SK-N-SH (cell line): ENCODE data around the gene FMNL2. TPM values are rescaled to one million over a fixed set of nuclear protein-coding genes. Genes with fewer than 3 reads are reported as not detected.

Experiments used
- CTCF ChIA-PET: fragments of 300-600, 350-600 bp; formaldehyde crosslinking; extraction: SDS; loops from one replicate; lab custom pipeline; 2021; lab: Yijun Ruan, JAX
- POLR2A ChIA-PET: fragments of 350-600 bp; sonication (Branson Sonifier 250); formaldehyde crosslinking; extraction: SDS; loops from one replicate; lab custom pipeline; 2020; ENCODE audit warnings: antibody characterized with exemption, inconsistent platforms; lab: Yijun Ruan, JAX
- DNase-seq: peaks from one replicate; pipeline ENCODE4 v3.0.0; 2012
- H2AFZ ChIP-seq: fragments of 200-600 bp; sonication (generic); 2 replicates; pipeline ENCODE4 v1.8.1; 2016; ENCODE audit warnings: antibody characterized with exemption, mild to moderate bottlenecking, low read depth
- H3F3A ChIP-seq: fragments of 200-600 bp; sonication (generic); replicated peaks from 2 replicates; pipeline ENCODE3; 2016; ENCODE audit warnings: antibody characterized with exemption, mild to moderate bottlenecking; ENCODE audit not compliant: insufficient read depth
- H3K27ac ChIP-seq, 2 experiments: fragments of 200-500 bp in 1 of 2; fragments of 200-600 bp in 1 of 2; sonication (Bioruptor generic) in 1 of 2; sonication (generic), shearing (Covaris generic) in 1 of 2; 2 replicates each; pipeline versions ENCODE4 v1.5.1 to v1.6.1; 2014 to 2016; ENCODE audit warnings: low read depth in 2 of 2, inconsistent platforms in 1 of 2, low read length in 1 of 2, mild to moderate bottlenecking in 1 of 2, mixed read lengths in 1 of 2
- H3K27me3 ChIP-seq: fragments of 200-600 bp; sonication (generic), shearing (Covaris generic); 2 replicates; pipeline ENCODE4 v1.6.1; 2016; ENCODE audit warnings: mixed run types; ENCODE audit not compliant: insufficient read depth
- H3K36me3 ChIP-seq, 2 experiments: fragments of 200-500 bp in 1 of 2; fragments of 200-600 bp in 1 of 2; sonication (Bioruptor generic) in 1 of 2; sonication (generic) in 1 of 2; replicated peaks in 1 of 2; 2 replicates each; pipeline versions ENCODE3 to v1.5.1; 2014 to 2016; ENCODE audit warnings: low read length in 1 of 2, mild to moderate bottlenecking in 1 of 2; ENCODE audit not compliant: insufficient read depth in 2 of 2, control insufficient read depth in 1 of 2
- H3K4me1 ChIP-seq, 2 experiments: fragments of 200-500 bp in 1 of 2; fragments of 200-600 bp in 1 of 2; sonication (Bioruptor generic) in 1 of 2; sonication (generic), shearing (Covaris generic) in 1 of 2; 2 replicates each; pipeline versions ENCODE4 v1.5.1 to v1.6.1; 2014 to 2016; ENCODE audit warnings: low read depth in 1 of 2, low read length in 1 of 2, mixed run types in 1 of 2; ENCODE audit not compliant: insufficient read depth in 2 of 2, control insufficient read depth in 1 of 2
- H3K4me2 ChIP-seq: fragments of 200-600 bp; sonication (generic), shearing (Covaris generic); 2 replicates; pipeline ENCODE4 v1.6.1; 2017; ENCODE audit warnings: mixed run types
- H3K4me3 ChIP-seq, 2 experiments: fragments of 200-500 bp in 1 of 2; fragments of 200-600 bp in 1 of 2; sonication (Bioruptor generic) in 1 of 2; sonication (generic), shearing (Covaris generic) in 1 of 2; 2 replicates each; pipeline versions ENCODE4 v1.5.1 to v1.8.1; 2014 to 2016; ENCODE audit warnings: low read depth in 2 of 2, inconsistent platforms in 1 of 2, low read length in 1 of 2, mild to moderate bottlenecking in 1 of 2, mixed read lengths in 1 of 2, moderate library complexity in 1 of 2
- H3K79me2 ChIP-seq: fragments of 200-600 bp; sonication (generic); 2 replicates; pipeline ENCODE4 v1.8.1; 2017; ENCODE audit warnings: mild to moderate bottlenecking; ENCODE audit not compliant: insufficient read depth
- H3K9ac ChIP-seq: fragments of 200-600 bp; sonication (generic); 2 replicates; pipeline ENCODE4 v1.6.1; 2017; ENCODE audit warnings: mixed run types
- H3K9me2 ChIP-seq: fragments of 200-600 bp; sonication (generic); 2 replicates; pipeline ENCODE4 v1.6.1; 2017; ENCODE audit warnings: mixed run types
- H3K9me3 ChIP-seq: fragments of 200-600 bp; sonication (generic); 2 replicates; pipeline ENCODE4 v1.6.1; 2017; ENCODE audit warnings: mixed run types, mild to moderate bottlenecking, moderate library complexity
- H4K20me1 ChIP-seq: fragments of 200-600 bp; sonication (generic); 2 replicates; pipeline ENCODE4 v1.6.1; 2017; ENCODE audit warnings: mild to moderate bottlenecking, mixed run types; ENCODE audit not compliant: insufficient read depth
- EP300 ChIP-seq, 2 experiments: IDR thresholded peaks; 2 replicates each; pipeline versions ENCODE4 v1.4.0 to v1.6.1; 2012; ENCODE audit warnings: borderline replicate concordance in 1 of 2, low read depth in 1 of 2, low read length in 1 of 2
- EZH2phosphoT487 ChIP-seq: fragments of 200-600 bp; sonication (generic); IDR thresholded peaks from 2 replicates; pipeline ENCODE4 v1.6.1; 2017; ENCODE audit warnings: low read depth, mixed run types, mild to moderate bottlenecking, antibody characterized with exemption, moderate library complexity, borderline replicate concordance
- GATA2 ChIP-seq: sonication (generic); formaldehyde crosslinking; IDR thresholded peaks from 2 replicates; pipeline ENCODE4 v1.5.0; 2020; ENCODE audit warnings: mild to moderate bottlenecking, missing genetic modification reagents
- NRF1 ChIP-seq: IDR thresholded peaks from 2 replicates; pipeline ENCODE4 v1.6.1; 2012; ENCODE audit warnings: low read depth, mild to moderate bottlenecking, low read length
- PBX3 ChIP-seq: IDR thresholded peaks from 2 replicates; pipeline ENCODE4; 2012
- POLR2AphosphoS5 ChIP-seq: IDR thresholded peaks from 2 replicates; pipeline ENCODE4 v1.6.1; 2012; ENCODE audit warnings: low read depth, low read length
- RAD21 ChIP-seq: IDR thresholded peaks from 2 replicates; pipeline ENCODE4 v1.6.1; 2012; ENCODE audit warnings: mild to moderate bottlenecking, low read length
- RCOR1 ChIP-seq: fragments of 150-350 bp; IDR thresholded peaks from 2 replicates; pipeline ENCODE4 v1.6.1; 2017; ENCODE audit warnings: antibody characterized with exemption, low read length
- RFX5 ChIP-seq: IDR thresholded peaks from 2 replicates; pipeline ENCODE4 v1.6.1; 2012; ENCODE audit warnings: mild to moderate bottlenecking, improper control_type of control experiment, low read length
- SMC3 ChIP-seq: IDR thresholded peaks from 2 replicates; pipeline ENCODE4 v1.6.1; 2012; ENCODE audit warnings: low read depth, low read length, improper control_type of control experiment
- TCF12 ChIP-seq: IDR thresholded peaks from 2 replicates; pipeline ENCODE4 v1.4.0; 2012
- TEAD4 ChIP-seq: IDR thresholded peaks from 2 replicates; pipeline ENCODE4 v1.4.0; 2012; ENCODE audit warnings: mild to moderate bottlenecking, borderline replicate concordance; ENCODE audit not compliant: insufficient read depth
- YY1 ChIP-seq: IDR thresholded peaks from 2 replicates; pipeline ENCODE4 v1.4.0; 2012; ENCODE audit warnings: low read depth, mild to moderate bottlenecking
- WGBS: methylation state at CpG from one replicate; pipeline ENCODE4 v1.1.6; 2017; ENCODE audit warnings: low lambda C conversion rate; 5-methylcytosine and 5-hydroxymethylcytosine counted together
- polyA plus RNA-seq, 3 experiments: library from polyadenylated mRNA; depleted of rRNA; stranded (reverse); fragments of >200 nt; gene quantifications; 2 replicates each; pipeline ENCODE4 v1.2.3, GENCODE V29; 2012
- TF ChIP-seq, protein P1 (sequence below): IDR thresholded peaks from 2 replicates; pipeline ENCODE4 v1.4.0; 2012; ENCODE audit warnings: low read depth
- TF ChIP-seq, protein P2 (sequence below): fragments of 150-350 bp; IDR thresholded peaks from 2 replicates; pipeline ENCODE4 v1.6.1; 2017; ENCODE audit warnings: antibody characterized with exemption, low read length, low read depth, borderline replicate concordance

FMNL2 gene
- polyA plus RNA-seq, 1 of the 3 experiments (the other 2 are of a cell fraction): 14.5 TPM

DNA sequence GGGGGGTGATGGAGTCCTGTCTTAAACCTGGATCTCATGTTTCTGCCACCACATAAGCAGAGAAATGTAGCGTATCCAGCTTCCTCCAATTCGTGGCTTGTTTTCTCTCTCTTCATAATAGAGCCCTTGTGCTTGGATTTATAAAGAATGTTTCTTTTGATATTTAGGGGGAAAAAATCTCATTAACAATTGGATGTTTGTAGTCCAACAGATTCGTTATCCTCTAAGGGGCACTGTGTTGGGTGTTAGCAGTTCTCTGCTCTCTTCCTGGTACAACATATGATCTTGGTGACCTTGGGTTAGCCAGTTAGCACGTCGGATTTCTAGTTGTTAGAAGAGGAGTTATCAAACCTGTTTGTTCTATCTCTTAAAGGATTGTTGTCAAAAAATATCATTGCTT lies 127.8 kb downstream of the FMNL2 start:
- ChIA-PET POLR2A (no interaction called here), CTCF (interaction anchor here (1.3 kb wide), 1 partner anchor 19 kb away, joined by 3 read pairs; no protein-coding TSS in a partner anchor)
- DNase-seq: no peak
- Histone ChIP-seq H3K9me3 (no peaks in the 10 kb centered on the region), H3K36me3 (no peaks in the 10 kb centered on the region), H3K79me2 (no peaks in the 10 kb centered on the region), H3K4me1 (peaks cover 0 to 20% of the 10 kb centered on the region in 2 experiments; a peak in 2 of 4 replicates), H3K27ac (no peak overlapping the region), H4K20me1 (no peaks in the 10 kb centered on the region), H3K9me2 (no peaks in the 10 kb centered on the region), H3K27me3 (no peaks in the 10 kb centered on the region), H3K9ac (no peak overlapping the region), H2AFZ (no peak overlapping the region), H3F3A (no peaks in the 10 kb centered on the region), H3K4me2 (no peak overlapping the region), H3K4me3 (no peak overlapping the region)
- TF ChIP-seq SMC3 (no peak), POLR2AphosphoS5 (no peak), RCOR1 (no peak), GATA2 (no peak), EP300 (IDR thresholded peaks at IDR 0.05; ENCODE audit: borderline replicate concordance in 1 of 2, low read depth in 1 of 2, low read length in 1 of 2) (no peak), TCF12 (no peak), RAD21 (no peak), PBX3 (no peak), EZH2phosphoT487 (no peak), YY1 (no peak)
- TF ChIP-seq, protein P1, sequence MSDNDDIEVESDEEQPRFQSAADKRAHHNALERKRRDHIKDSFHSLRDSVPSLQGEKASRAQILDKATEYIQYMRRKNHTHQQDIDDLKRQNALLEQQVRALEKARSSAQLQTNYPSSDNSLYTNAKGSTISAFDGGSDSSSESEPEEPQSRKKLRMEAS: no peak
- TF ChIP-seq, protein P2, sequence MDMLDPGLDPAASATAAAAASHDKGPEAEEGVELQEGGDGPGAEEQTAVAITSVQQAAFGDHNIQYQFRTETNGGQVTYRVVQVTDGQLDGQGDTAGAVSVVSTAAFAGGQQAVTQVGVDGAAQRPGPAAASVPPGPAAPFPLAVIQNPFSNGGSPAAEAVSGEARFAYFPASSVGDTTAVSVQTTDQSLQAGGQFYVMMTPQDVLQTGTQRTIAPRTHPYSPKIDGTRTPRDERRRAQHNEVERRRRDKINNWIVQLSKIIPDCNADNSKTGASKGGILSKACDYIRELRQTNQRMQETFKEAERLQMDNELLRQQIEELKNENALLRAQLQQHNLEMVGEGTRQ: no peak
- WGBS: 95% methylated on average over 5 of the region's 5 CpGs

DNA sequence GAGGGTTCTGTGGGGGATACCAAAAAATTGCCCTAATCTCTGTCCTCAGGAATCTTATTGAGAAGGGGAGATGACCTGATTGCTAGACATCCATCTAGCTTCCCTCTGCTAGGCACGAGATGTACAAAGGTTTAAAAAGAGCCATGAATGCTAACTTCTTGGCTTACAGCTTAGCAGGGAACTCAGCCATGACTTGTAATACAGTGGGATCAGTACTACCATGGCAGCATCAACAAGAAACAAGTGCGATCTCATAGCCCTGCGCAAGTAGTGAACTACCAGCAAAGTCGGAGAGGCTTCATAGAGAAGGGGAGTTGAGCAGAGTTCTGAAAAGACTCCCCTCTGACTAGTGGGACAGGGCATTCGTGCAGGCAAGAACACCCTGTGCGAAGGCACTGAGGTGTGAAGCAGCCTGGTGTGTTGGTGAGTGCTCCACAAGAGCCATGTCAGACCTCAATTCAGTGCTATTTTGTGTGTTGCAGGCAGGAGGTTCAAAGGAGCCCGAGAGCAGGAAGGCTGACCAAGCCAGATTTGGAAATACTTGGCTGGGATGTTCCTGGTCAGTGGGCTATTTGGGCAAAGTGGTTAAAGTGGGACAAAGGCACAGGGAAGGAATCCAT lies 130.0 kb downstream of the FMNL2 start:
- H3K27me3 ChIP-seq: no peaks in the 10 kb centered on the region
- no peak overlapping the region for H2AFZ ChIP-seq
- H3K9me2 ChIP-seq: no peaks in the 10 kb centered on the region
- peaks cover 0 to 26% of the 10 kb centered on the region in 2 experiments; a peak in 3 of 4 replicates for H3K4me1 ChIP-seq
- H3F3A ChIP-seq: no peaks in the 10 kb centered on the region
- DNase-seq: no peak
- TF ChIP-seq NRF1 (no peak), RCOR1 (no peak), POLR2AphosphoS5 (no peak), TEAD4 (no peak), RFX5 (no peak)
- TF ChIP-seq, protein P2: no peak
- ChIA-PET POLR2A (no interaction called here), CTCF (no interaction called here)
- no peak overlapping the region for H3K4me2 ChIP-seq
- no peak overlapping the region for H3K4me3 ChIP-seq
- 94% methylated on average over 7 of the region's 7 CpGs for WGBS
- H3K36me3 ChIP-seq: no peaks in the 10 kb centered on the region
- no peak overlapping the region for H3K9ac ChIP-seq
- no peaks in the 10 kb centered on the region for H4K20me1 ChIP-seq
- no peak overlapping the region for H3K27ac ChIP-seq
- no peaks in the 10 kb centered on the region for H3K9me3 ChIP-seq
- H3K79me2 ChIP-seq: no peaks in the 10 kb centered on the region; the same call in 1 of the 2 replicates
